K562 (cell line): ENCODE measurements around the gene AARSD1. TPM values are rescaled to one million over a fixed set of nuclear protein-coding genes. Genes with fewer than 3 reads are reported as not detected.

Experiments used
- CREB1 ChIP-seq, 2 experiments: sonication (generic) in 1 of 2; formaldehyde crosslinking in 1 of 2; IDR thresholded peaks; 2 replicates each; pipeline versions ENCODE4 v1.6.1 to v1.8.0; 2012 to 2022; ENCODE audit warnings: inconsistent platforms in 1 of 2, mild to moderate bottlenecking in 1 of 2, missing genetic modification reagents in 1 of 2, moderate library complexity in 1 of 2
- E2F3 ChIP-seq: fragments of 250-450 bp; sonication (Bioruptor Pico); IDR thresholded peaks from 2 replicates; pipeline ENCODE4 v1.4.0; 2020; ENCODE audit warnings: mild to moderate bottlenecking
- ESRRA ChIP-seq: fragments of 450-650 bp; IDR thresholded peaks from 2 replicates; pipeline ENCODE4 v1.6.1; 2014; ENCODE audit warnings: low read depth, mild to moderate bottlenecking, moderate library complexity, borderline replicate concordance
- GTF2A2 ChIP-seq: IDR thresholded peaks from 2 replicates; pipeline ENCODE4 v1.6.1; 2016; ENCODE audit warnings: mild to moderate bottlenecking, missing genetic modification characterization, missing compliant biosample characterization
- HDAC2 ChIP-seq: fragments of 450-650 bp; IDR thresholded peaks from 2 replicates; pipeline ENCODE4 v1.6.1; 2016; ENCODE audit warnings: mild to moderate bottlenecking
- HNRNPH1 ChIP-seq: fragments of 200-400 bp; formaldehyde crosslinking; optimal IDR thresholded peaks from 2 replicates; pipeline ENCODE3; 2017; ENCODE audit warnings: low read depth, mild to moderate bottlenecking, low read length, moderate library complexity
- KLF1 ChIP-seq: fragments of 450-650 bp; IDR thresholded peaks from 2 replicates; pipeline ENCODE4 v1.6.1; 2016; ENCODE audit warnings: missing genetic modification characterization, missing compliant biosample characterization
- POLR2AphosphoS5 ChIP-seq: IDR thresholded peaks from 2 replicates; pipeline ENCODE4 v1.6.1; 2011; ENCODE audit warnings: mild to moderate bottlenecking, low read depth, low read length, moderate library complexity; ENCODE audit not compliant: control insufficient read depth, insufficient read depth
- RCOR1 ChIP-seq, 2 experiments: IDR thresholded peaks; 2 replicates each; pipeline ENCODE4 v1.6.1; 2012; ENCODE audit warnings: low read depth in 2 of 2, low read length in 2 of 2, borderline replicate concordance in 1 of 2, improper control_type of control experiment in 1 of 2
- SUPT5H ChIP-seq: fragments of 450-650 bp; IDR thresholded peaks from 2 replicates; pipeline ENCODE4 v1.6.1; 2016
- TCF3 ChIP-seq: sonication (generic); formaldehyde crosslinking; IDR thresholded peaks from 2 replicates; pipeline ENCODE4 v1.4.0; 2020; ENCODE audit warnings: mild to moderate bottlenecking, missing genetic modification reagents
- TEAD1 ChIP-seq, 2 experiments: fragments of 450-650 bp in 1 of 2; sonication (generic) in 1 of 2; formaldehyde crosslinking; IDR thresholded peaks; 2 replicates each; pipeline versions ENCODE4 v1.4.0 to v1.8.0; 2020 to 2022; ENCODE audit warnings: mild to moderate bottlenecking in 2 of 2, missing genetic modification reagents in 1 of 2
- THRA ChIP-seq: fragments of 450-650 bp; IDR thresholded peaks from 2 replicates; pipeline ENCODE4 v1.6.1; 2017; ENCODE audit warnings: mild to moderate bottlenecking, moderate library complexity
- ZBTB12 ChIP-seq: fragments of 250-450 bp; sonication (Bioruptor Pico); IDR thresholded peaks from 2 replicates; pipeline ENCODE4 v1.4.0; 2020
- ZNF318 ChIP-seq, 2 experiments: fragments of 450-650 bp; IDR thresholded peaks; 2 replicates each; pipeline ENCODE4 v1.6.1; 2016; ENCODE audit warnings: mild to moderate bottlenecking in 2 of 2, borderline replicate concordance in 1 of 2, low read depth in 1 of 2, moderate library complexity in 1 of 2
- polyA plus RNA-seq, 8 experiments: library from polyadenylated mRNA; depleted of rRNA in 4 of 8; stranded (reverse) in 5 of 8; unstranded in 3 of 8; fragments of >200 nt; fragmentation: Nextera tagmentation in 2 of 8; fragmentation: Illumina TruSeq in 1 of 8; extraction: Ambion mirVana in 2 of 8; extraction: Trizol in 1 of 8; gene quantifications; 2 replicates each; pipeline versions ENCODE4 v1.2.1 to v1.2.3, GENCODE V29; 2011 to 2014; ENCODE audit warnings: inconsistent platforms in 1 of 8, missing spikeins in 1 of 8
- total RNA-seq, 7 experiments: library from RNA; depleted of rRNA in 6 of 7; stranded (reverse); fragments of >200 nt in 6 of 7; fragmentation: Illumina TruSeq in 2 of 7; extraction: Trizol in 2 of 7; gene quantifications; 2 replicates each; pipeline versions ENCODE4 v1.2.1 to v1.2.3, GENCODE V29; 2011 to 2021; ENCODE audit warnings: low replicate concordance in 1 of 7

AARSD1 gene
- total and polyA plus RNA-seq, 9 of the 15 experiments (the other 6 are each of a cell fraction or from before 2014, with no cell fraction given) = 51.7 to 98.5 (median 68.6) TPM

DNA sequence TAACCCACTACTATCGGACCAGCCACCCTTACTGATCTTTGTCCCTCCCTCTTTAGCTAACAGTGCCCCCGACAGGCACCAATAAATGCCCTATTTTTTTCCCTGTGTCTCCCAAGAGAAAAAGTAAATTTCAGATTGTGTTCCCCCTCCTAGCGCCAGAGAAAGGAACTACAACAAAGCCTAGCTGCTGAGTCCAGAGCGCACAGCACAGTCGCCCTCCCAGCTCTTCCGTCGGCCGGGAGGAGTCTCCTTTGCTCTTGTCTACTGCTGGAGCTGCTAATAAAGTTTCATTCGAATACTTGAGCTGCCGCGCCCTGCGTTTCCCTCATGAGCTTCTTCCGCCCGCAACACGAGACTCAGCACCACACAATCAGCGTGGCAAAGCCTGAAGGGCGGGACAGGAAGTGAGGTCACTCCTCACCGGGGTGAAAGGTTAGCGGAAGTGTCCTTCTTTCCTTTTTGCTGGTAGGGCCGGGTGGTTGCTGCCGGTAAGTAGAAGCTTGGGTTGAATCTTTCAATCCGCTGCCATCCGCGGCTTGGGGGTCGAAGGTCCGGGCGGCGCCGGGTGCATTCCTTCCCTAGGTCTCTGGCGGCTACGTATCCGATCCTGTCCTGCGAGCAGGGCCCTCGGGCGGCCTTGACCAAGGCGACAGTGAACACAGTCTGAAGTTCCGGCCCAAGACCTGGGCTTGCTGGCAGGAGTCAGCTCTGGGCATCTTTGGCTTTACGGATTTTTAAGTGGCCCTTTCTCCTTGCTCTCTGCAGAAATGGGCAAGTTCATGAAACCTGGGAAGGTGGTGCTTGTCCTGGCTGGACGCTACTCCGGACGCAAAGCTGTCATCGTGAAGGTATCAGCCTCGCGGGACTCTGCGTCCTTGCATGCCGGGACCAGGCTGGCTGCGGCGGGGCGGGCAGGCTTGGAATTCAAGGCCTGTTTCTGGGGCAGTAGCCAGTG lies 34.0 kb upstream of the AARSD1 start, which contains the start of gene RPL27 (continued):
- TF ChIP-seq ZNF318 (IDR thresholded peaks at IDR 0.05; ENCODE audit: borderline replicate concordance in 1 of 2, low read depth in 1 of 2) = peak in 1 of 2 experiments; percentile 97; a peak in 2 of 4 replicates
- TF ChIP-seq RCOR1 (IDR thresholded peaks at IDR 0.05; ENCODE audit: borderline replicate concordance in 1 of 2, low read depth in 2 of 2, low read length in 2 of 2) = peak; percentile 77 to 84
- no peak for TF ChIP-seq THRA
- peak; percentile 91 for TF ChIP-seq CREB1 (IDR thresholded peaks at IDR 0.05)
- peak; percentile 93 for TF ChIP-seq CREB1 (CRISPR knock-in tag; IDR thresholded peaks at IDR 0.05)
- 0 out of 2 replicates have a peak, but pooled peaks have one; percentile 28 for TF ChIP-seq E2F3 (CRISPR knock-in tag)
- TF ChIP-seq POLR2AphosphoS5 = peak; percentile 97
- TF ChIP-seq TCF3 (CRISPR knock-in tag) = 0 out of 2 replicates have a peak, but pooled peaks have one; percentile 27
- peak; percentile 98 for TF ChIP-seq SUPT5H
- peak; percentile 96 for TF ChIP-seq KLF1 (tag)
- 0 out of 2 replicates have a peak, but pooled peaks have one; percentile 57 for TF ChIP-seq GTF2A2 (tag)
- TF ChIP-seq ZBTB12 (CRISPR knock-in tag) = peak; percentile 89
- TF ChIP-seq HDAC2 = peak; percentile 77
- TF ChIP-seq TEAD1 (CRISPR knock-in tag; IDR thresholded peaks at IDR 0.05) = peak; percentile 91 to 97
- TF ChIP-seq HNRNPH1 = no peak
- peak; percentile 87 for TF ChIP-seq ESRRA
